HG03342 (cell line): Measurements from ENCODE around the gene AP5S1.

Experiments
- ATAC-seq: cut with Tn5 transposase; IDR thresholded peaks from one replicate; pipeline ENCODE4 v1.9.1; 2021; ENCODE audit warnings: mild to moderate bottlenecking, moderate library complexity; ENCODE audit not compliant: unreplicated experiment

Gene AP5S1

GRCh38 chr20:3871550-3872265, 51.4 kb downstream of the AP5S1 start:
- ATAC-seq, result no peak

GRCh38 chr20:3873507-3873906, 53.2 kb downstream of the AP5S1 start:
- ATAC-seq, result no peak

- no peak for ATAC-seq
Observed at GRCh38 chr20:3874194-3874844, 54.0 kb downstream of the AP5S1 start.

- no peak for ATAC-seq
Observed at GRCh38 chr20:3875378-3875974, 55.1 kb downstream of the AP5S1 start.

GRCh38 chr20:3876000-3876399, 55.7 kb downstream of the AP5S1 start:
- ATAC-seq, result no peak

- ATAC-seq, result no peak
Observed at GRCh38 chr20:3876676-3877075, 56.3 kb downstream of the AP5S1 start.
